Measurements from ENCODE around the gene SBNO2. TPM values are rescaled to one million over a fixed set of nuclear protein-coding genes. Genes with fewer than 3 reads are reported as not detected.

SBNO2 gene
- total RNA-seq, 1 donor from 2014 or later: 14.7 TPM

- intact Hi-C loops (cut with DNase I): no loop called here
- ATAC-seq: no peak
- no peak for DNase-seq (ENCODE audit: missing footprints)
These were observed 68.8 kb downstream of the SBNO2 start for GRCh38 chr19:1105008-1105872.

GRCh38 chr19:1104311-1105007 lies 69.6 kb downstream of the SBNO2 start:
- intact Hi-C loops (cut with DNase I): loop anchor here (5.0 kb wide), 1 partner anchor 307 kb away; the partner anchor contains the start of gene PTBP1
- ATAC-seq: peak; percentile 38
- peak; percentile 83 for DNase-seq (ENCODE audit: missing footprints)

GRCh38 chr19:1103708-1104310 lies 70.3 kb downstream of the SBNO2 start, which contains the start of gene GPX4:
Gene GPX4, plus strand, starts transcription at chr19:1103994. Its CDS starts 50 bp downstream, at chr19:1104044.
- intact Hi-C loops (cut with DNase I): loop anchor here (1.0 to 5.0 kb wide), 2 partner anchors 83 to 307 kb away; partner anchors contain the start of genes PTBP1, RNU6-2 and TMEM259
- ATAC-seq (peak; percentile 86), DNase-seq (ENCODE audit: missing footprints) (peak; percentile 100)

GRCh38 chr19:1103132-1103707 lies 70.8 kb downstream of the SBNO2 start:
- DNase-seq (ENCODE audit: missing footprints): no peak
- intact Hi-C loops (cut with DNase I): loop anchor here (1.0 to 5.0 kb wide), 2 partner anchors 82 to 306 kb away; partner anchors contain the start of genes PTBP1, RNU6-2 and TMEM259
- no peak for ATAC-seq

- DNase-seq (ENCODE audit: missing footprints): no peak
- intact Hi-C loops (cut with DNase I): loop anchor here (1.0 to 5.0 kb wide), 2 partner anchors 81 to 305 kb away; partner anchors contain the start of genes PTBP1, RNU6-2 and TMEM259
- ATAC-seq: peak; percentile 8
These were observed 71.5 kb downstream of the SBNO2 start for GRCh38 chr19:1102407-1103131.

GRCh38 chr19:1101337-1101698 lies 72.8 kb downstream of the SBNO2 start:
- DNase-seq (ENCODE audit: missing footprints) (no peak), ATAC-seq (peak; percentile 29)
- intact Hi-C loops (cut with DNase I): loop anchor here (5.0 kb wide), 1 partner anchor 304 kb away; the partner anchor contains the start of gene PTBP1

GRCh38 chr19:1098177-1099051 lies 75.7 kb downstream of the SBNO2 start:
- intact Hi-C loops (cut with DNase I): loop anchor here (5.0 kb wide), 1 partner anchor 56 kb away; the partner anchor contains the start of gene ABCA7

GRCh38 chr19:1097810-1098176 lies 76.3 kb downstream of the SBNO2 start:
- intact Hi-C loops (cut with DNase I): loop anchor here (5.0 kb wide), 1 partner anchor 55 kb away; the partner anchor contains the start of gene ABCA7
- DNase-seq (ENCODE audit: missing footprints): no peak
- no peak for ATAC-seq

More at GRCh38 chr19:1098177-1099051, 75.7 kb downstream of the SBNO2 start:
- DNase-seq (ENCODE audit: missing footprints): no peak
- no peak for ATAC-seq

GRCh38 chr19:1094978-1095701 lies 78.9 kb downstream of the SBNO2 start, which contains the start of gene POLR2E:
Gene POLR2E, minus strand, starts transcription at chr19:1095375. Its CDS starts 60 bp downstream, at chr19:1095315.
- intact Hi-C loops (cut with DNase I): loop anchor here (5.0 kb wide), 1 partner anchor 53 kb away; the partner anchor contains the start of gene ABCA7
- DNase-seq (ENCODE audit: missing footprints) (peak; percentile 100), ATAC-seq (peak; percentile 96)

GRCh38 chr19:1094655-1094977 lies 79.5 kb downstream of the SBNO2 start:
- intact Hi-C loops (cut with DNase I): no loop called here
- no peak for ATAC-seq
- peak; percentile 11 for DNase-seq (ENCODE audit: missing footprints)

- DNase-seq (ENCODE audit: missing footprints) (peak; percentile 48), ATAC-seq (no peak)
- intact Hi-C loops (cut with DNase I): no loop called here
These were observed 80.1 kb downstream of the SBNO2 start for GRCh38 chr19:1093811-1094553.

GRCh38 chr19:1093330-1093729 lies 80.7 kb downstream of the SBNO2 start:
- ATAC-seq: no peak
- intact Hi-C loops (cut with DNase I): no loop called here
- DNase-seq (ENCODE audit: missing footprints): peak; percentile 44

GRCh38 chr19:1091544-1092175 lies 82.4 kb downstream of the SBNO2 start:
- intact Hi-C loops (cut with DNase I): no loop called here

GRCh38 chr19:1090731-1091543 lies 83.1 kb downstream of the SBNO2 start:
- intact Hi-C loops (cut with DNase I): no loop called here
- DNase-seq (ENCODE audit: missing footprints) (peak; percentile 40), ATAC-seq (no peak)

More at GRCh38 chr19:1091544-1092175, 82.4 kb downstream of the SBNO2 start:
- DNase-seq (ENCODE audit: missing footprints) (peak; percentile 62), ATAC-seq (no peak)

Data from Right ventricle myocardium inferior (tissue), 1 donor.